Measurements from ENCODE around the gene MYBBP1A. TPM values are rescaled to one million over a fixed set of nuclear protein-coding genes. Genes with fewer than 3 reads are reported as not detected.

Gene MYBBP1A
- total RNA-seq, 3 donors from 2014 or later: 261 to 278 (median 263) TPM

- Mint-ChIP-seq H3K4me3 (no peak overlapping the region), H3K36me3 (ENCODE audit: insufficient read depth) (no peaks in the 10 kb centered on the region), H3K4me1 (ENCODE audit: low read depth) (no peaks in the 10 kb centered on the region), H3K9me3 (no peaks in the 10 kb centered on the region), H3K27me3 (ENCODE audit: low read depth) (no peaks in the 10 kb centered on the region)
- DNase-seq (no peak), ATAC-seq (no peak)
These were observed 34.9 kb downstream of the MYBBP1A start for GRCh38 chr17:4520060-4520893.

GRCh38 chr17:4519361-4519788 lies 35.8 kb downstream of the MYBBP1A start:
- ATAC-seq (no peak), DNase-seq (no peak)
- Mint-ChIP-seq H3K4me1 (ENCODE audit: low read depth) (no peaks in the 10 kb centered on the region), H3K27me3 (ENCODE audit: low read depth) (no peaks in the 10 kb centered on the region), H3K36me3 (ENCODE audit: insufficient read depth) (no peaks in the 10 kb centered on the region), H3K4me3 (no peak overlapping the region), H3K9me3 (no peaks in the 10 kb centered on the region)

DNA sequence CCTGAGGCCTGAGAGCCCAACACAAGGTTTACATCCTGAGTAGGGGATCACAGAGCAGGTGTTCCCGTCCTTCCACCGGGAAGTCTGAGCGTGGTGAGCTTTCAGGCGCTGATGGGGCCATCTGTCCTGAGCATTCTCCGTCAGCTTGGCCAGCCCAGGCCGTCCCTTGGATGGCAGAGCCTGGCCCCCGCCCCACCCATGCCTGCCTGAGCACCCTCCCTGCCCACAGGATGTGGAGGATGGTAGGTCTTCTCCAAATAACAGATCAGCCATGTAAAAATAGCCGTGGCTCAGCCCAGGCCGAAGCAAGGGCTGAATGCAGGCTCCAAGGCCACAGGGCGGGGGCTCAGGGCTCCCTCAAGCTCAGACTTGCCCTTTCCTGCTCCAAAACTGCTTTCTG lies 36.3 kb downstream of the MYBBP1A start:
- ATAC-seq: no peak
- Mint-ChIP-seq H3K36me3 (ENCODE audit: insufficient read depth) (no peaks in the 10 kb centered on the region), H3K27me3 (ENCODE audit: low read depth) (no peaks in the 10 kb centered on the region), H3K9me3 (no peaks in the 10 kb centered on the region), H3K4me3 (no peak overlapping the region), H3K4me1 (ENCODE audit: low read depth) (no peaks in the 10 kb centered on the region)
- DNase-seq: no peak

DNA sequence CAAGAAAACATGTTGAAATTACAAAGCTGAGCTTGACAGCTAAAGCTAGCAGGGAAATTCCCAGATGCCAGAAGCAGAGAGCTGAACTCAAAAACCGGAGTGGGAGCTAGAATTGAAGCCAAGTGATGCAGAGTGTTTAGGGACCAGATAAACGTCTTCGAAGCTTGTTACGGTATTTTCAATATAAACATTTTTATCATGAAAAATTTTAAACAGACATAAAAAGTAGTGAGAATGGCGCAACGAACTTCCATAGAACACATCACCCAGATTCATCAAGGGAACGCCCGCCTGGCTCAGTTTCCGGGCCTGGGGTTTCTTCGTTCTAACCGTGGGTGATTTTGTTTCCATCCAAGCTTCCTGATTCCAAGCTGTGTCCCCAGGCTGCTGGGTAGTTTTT lies 38.4 kb downstream of the MYBBP1A start:
- ATAC-seq (no peak), DNase-seq (no peak)
- no peak overlapping the region for H3K4me3 Mint-ChIP-seq
- no peaks in the 10 kb centered on the region for H3K4me1 Mint-ChIP-seq (ENCODE audit: low read depth)
- H3K27me3 Mint-ChIP-seq (ENCODE audit: low read depth): no peaks in the 10 kb centered on the region
- H3K9me3 Mint-ChIP-seq: no peaks in the 10 kb centered on the region
- no peaks in the 10 kb centered on the region for H3K36me3 Mint-ChIP-seq (ENCODE audit: insufficient read depth)

GRCh38 chr17:4515501-4515900 lies 39.7 kb downstream of the MYBBP1A start:
- no peak for DNase-seq
- no peak overlapping the region for H3K4me3 Mint-ChIP-seq
- no peaks in the 10 kb centered on the region for H3K9me3 Mint-ChIP-seq
- H3K36me3 Mint-ChIP-seq (ENCODE audit: insufficient read depth): no peaks in the 10 kb centered on the region
- H3K27me3 Mint-ChIP-seq (ENCODE audit: low read depth): no peaks in the 10 kb centered on the region
- H3K4me1 Mint-ChIP-seq (ENCODE audit: low read depth): no peaks in the 10 kb centered on the region
- no peak for ATAC-seq

- ATAC-seq (no peak), DNase-seq (no peak)
- no peaks in the 10 kb centered on the region for H3K27me3 Mint-ChIP-seq (ENCODE audit: low read depth)
- H3K9me3 Mint-ChIP-seq: no peaks in the 10 kb centered on the region
- H3K36me3 Mint-ChIP-seq (ENCODE audit: insufficient read depth): no peaks in the 10 kb centered on the region
- H3K4me3 Mint-ChIP-seq: no peak overlapping the region
- H3K4me1 Mint-ChIP-seq (ENCODE audit: low read depth): peaks cover under 1% of the 10 kb centered on the region
These were observed 40.4 kb downstream of the MYBBP1A start for GRCh38 chr17:4514779-4515178.

GRCh38 chr17:4514206-4514605 lies 41.0 kb downstream of the MYBBP1A start:
- H3K4me1 Mint-ChIP-seq (ENCODE audit: low read depth): peaks cover 6% of the 10 kb centered on the region
- no peak overlapping the region for H3K4me3 Mint-ChIP-seq
- ATAC-seq: no peak
- H3K9me3 Mint-ChIP-seq: no peaks in the 10 kb centered on the region
- H3K36me3 Mint-ChIP-seq (ENCODE audit: insufficient read depth): no peaks in the 10 kb centered on the region
- no peak for DNase-seq
- H3K27me3 Mint-ChIP-seq (ENCODE audit: low read depth): no peaks in the 10 kb centered on the region

DNA sequence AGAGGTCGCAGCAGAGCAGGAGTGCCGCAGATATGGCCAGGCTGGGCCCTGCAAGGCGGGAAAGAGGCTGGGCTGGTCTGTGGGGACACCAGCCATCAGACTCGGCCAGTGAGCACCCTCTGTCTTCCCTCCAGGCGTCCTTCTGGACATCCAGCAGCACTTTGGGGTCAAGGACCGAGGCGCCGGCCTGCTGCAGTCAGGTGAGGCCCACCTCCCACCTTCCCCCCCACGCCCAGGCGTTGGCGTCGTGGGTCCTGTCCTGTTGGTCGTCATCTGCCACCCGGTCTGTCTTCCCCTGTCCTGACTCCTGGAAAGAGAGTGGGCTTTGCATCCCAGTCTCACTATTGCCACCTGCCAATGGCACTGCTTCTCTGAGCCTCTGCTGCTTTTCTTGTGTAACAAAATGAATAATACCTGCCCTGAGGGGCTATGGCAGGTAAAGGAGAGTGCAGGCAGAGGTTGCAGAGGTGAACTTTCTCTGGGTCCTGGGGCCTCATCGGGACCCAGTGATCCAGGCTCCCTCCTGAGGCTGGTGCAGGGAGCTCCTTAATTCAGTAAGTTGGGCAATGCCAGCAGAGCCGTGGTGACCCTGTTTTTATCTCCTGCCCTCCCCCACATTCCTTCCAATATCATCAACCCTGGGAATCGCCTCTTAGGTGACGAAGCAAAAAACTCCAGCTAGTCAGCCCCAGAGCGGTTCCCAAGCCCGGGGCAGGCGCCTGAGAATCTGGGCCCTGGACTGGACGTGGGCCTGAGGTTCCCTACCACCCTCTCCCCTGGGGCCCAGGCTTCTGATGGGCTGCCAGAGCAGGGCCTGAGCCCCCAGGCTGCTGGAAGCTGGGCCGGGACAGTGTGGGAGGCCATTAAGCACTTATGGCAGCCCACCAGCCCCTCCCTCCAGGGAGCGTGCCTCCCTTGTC lies 41.8 kb downstream of the MYBBP1A start:
- H3K36me3 Mint-ChIP-seq (ENCODE audit: insufficient read depth): no peaks in the 10 kb centered on the region
- ATAC-seq (no peak), DNase-seq (no peak)
- no peaks in the 10 kb centered on the region for H3K27me3 Mint-ChIP-seq (ENCODE audit: low read depth)
- H3K4me1 Mint-ChIP-seq (ENCODE audit: low read depth): peaks cover 14% of the 10 kb centered on the region
- H3K4me3 Mint-ChIP-seq: no peak overlapping the region
- H3K9me3 Mint-ChIP-seq: no peaks in the 10 kb centered on the region

DNA sequence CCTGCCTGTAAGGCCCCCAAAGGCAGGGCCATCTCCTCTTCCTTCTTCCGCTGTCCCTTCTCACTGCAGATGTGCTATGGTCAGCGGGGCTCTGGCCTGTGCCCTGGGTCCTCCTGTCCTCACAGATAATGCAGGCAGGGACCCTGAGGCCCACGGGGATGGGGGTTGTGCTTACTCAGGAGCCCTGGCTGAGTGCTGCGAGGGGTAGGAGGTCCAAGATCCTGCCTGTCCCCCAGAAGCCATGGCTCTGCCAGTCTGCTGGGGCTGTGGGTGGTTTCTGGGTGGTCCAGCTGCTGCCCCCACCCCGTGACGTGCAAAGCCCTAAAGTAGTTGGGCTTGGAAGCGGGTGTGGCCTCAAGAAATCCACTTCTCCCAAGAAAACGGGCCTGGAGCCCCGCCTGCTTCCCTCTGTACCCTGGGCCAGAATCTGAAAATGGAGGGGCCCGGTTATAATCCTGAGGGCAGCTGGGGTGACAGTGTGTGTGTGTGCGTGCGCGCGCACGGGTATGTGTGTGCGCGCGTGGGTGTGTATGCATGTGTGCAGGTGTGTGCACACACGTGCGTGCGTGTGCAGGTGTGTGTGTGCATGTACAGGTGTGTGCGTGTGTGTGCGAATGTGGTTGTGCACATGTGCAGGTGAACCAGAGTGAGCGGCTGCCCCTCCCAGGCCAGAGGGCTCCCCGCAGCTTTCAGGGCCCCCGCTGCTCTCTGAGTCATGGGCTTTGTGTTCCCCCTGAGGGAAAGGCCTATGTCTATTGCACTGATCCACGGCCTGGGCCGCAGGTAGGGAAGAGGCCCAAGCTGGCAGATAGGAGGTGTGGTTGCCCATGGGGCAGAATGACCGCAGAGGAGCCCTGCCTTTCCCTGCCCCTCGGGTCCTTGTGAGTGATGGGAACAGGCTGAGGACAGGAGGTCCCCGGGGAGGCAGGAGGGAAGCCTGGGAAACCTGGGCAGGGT lies 42.8 kb downstream of the MYBBP1A start:
- no peaks in the 10 kb centered on the region for H3K36me3 Mint-ChIP-seq (ENCODE audit: insufficient read depth)
- H3K4me3 Mint-ChIP-seq: no peak overlapping the region
- DNase-seq: no peak
- H3K4me1 Mint-ChIP-seq (ENCODE audit: low read depth): peaks cover 15% of the 10 kb centered on the region
- no peak for ATAC-seq
- H3K9me3 Mint-ChIP-seq: no peaks in the 10 kb centered on the region
- H3K27me3 Mint-ChIP-seq (ENCODE audit: low read depth): no peaks in the 10 kb centered on the region

- ATAC-seq (no peak), DNase-seq (no peak)
- H3K9me3 Mint-ChIP-seq: no peaks in the 10 kb centered on the region
- no peaks in the 10 kb centered on the region for H3K36me3 Mint-ChIP-seq (ENCODE audit: insufficient read depth)
- H3K4me1 Mint-ChIP-seq (ENCODE audit: low read depth): peaks cover 15% of the 10 kb centered on the region
- H3K4me3 Mint-ChIP-seq: no peak overlapping the region
- no peaks in the 10 kb centered on the region for H3K27me3 Mint-ChIP-seq (ENCODE audit: low read depth)
These were observed 43.8 kb downstream of the MYBBP1A start for GRCh38 chr17:4511199-4511932.

DNA sequence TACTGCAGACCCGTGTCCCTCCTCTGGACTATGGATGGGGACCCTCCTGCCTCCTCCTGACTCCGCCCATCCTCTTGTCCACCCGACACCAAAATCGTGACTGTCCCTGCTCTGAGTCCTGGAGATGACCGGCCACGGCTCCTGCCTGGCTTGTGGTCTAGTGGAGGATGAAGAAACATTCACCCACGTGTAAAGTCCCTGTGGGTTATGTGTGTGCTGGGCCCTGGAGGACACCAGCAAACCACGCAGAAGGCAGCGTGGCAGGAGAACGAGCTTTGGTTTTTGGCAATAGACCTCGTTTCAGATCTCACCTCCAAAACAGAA lies 44.6 kb downstream of the MYBBP1A start:
- Mint-ChIP-seq H3K27me3 (ENCODE audit: low read depth) (no peaks in the 10 kb centered on the region), H3K4me3 (no peak overlapping the region), H3K36me3 (ENCODE audit: insufficient read depth) (no peaks in the 10 kb centered on the region), H3K4me1 (ENCODE audit: low read depth) (peaks cover 15% of the 10 kb centered on the region), H3K9me3 (no peaks in the 10 kb centered on the region)
- no peak for ATAC-seq
- no peak for DNase-seq

DNA sequence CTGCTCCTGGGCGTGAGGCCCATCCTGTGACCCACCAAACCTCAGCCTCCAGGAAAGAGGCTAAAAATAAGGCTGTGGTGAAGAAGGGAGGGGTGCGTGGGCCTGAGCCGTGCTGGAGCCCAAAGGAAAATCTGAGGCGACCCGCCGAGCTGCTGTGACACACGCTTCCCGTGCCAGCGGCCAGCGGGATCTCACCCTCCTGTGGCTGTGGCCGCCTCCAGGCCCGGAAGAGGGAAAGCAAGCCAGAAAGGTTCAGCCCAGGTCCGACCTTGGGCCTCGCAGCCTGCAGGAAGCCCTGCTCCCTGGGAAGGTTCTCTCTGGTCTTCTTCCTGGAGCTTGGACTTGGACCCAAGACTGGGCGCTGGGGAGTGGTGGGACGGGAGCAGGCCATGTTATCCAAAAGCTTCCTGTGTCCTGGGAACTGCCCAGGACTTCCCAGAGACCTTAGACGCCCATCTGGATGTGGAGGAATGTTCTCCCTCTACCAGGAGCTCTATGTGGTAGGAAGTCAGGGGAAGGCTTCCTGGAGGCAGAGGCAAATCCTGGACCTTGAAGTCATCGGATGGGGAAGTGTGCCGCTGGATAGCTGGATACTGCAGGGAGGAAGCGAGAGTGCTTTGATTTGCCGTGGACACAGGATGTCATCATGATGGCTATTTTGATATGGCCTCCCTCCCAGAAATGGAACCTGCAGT lies 45.1 kb downstream of the MYBBP1A start:
- Mint-ChIP-seq H3K9me3 (no peaks in the 10 kb centered on the region), H3K36me3 (ENCODE audit: insufficient read depth) (no peaks in the 10 kb centered on the region), H3K4me1 (ENCODE audit: low read depth) (peaks cover 15% of the 10 kb centered on the region), H3K27me3 (ENCODE audit: low read depth) (peaks cover under 1% of the 10 kb centered on the region), H3K4me3 (no peak overlapping the region)
- ATAC-seq (no peak), DNase-seq (no peak)

DNA sequence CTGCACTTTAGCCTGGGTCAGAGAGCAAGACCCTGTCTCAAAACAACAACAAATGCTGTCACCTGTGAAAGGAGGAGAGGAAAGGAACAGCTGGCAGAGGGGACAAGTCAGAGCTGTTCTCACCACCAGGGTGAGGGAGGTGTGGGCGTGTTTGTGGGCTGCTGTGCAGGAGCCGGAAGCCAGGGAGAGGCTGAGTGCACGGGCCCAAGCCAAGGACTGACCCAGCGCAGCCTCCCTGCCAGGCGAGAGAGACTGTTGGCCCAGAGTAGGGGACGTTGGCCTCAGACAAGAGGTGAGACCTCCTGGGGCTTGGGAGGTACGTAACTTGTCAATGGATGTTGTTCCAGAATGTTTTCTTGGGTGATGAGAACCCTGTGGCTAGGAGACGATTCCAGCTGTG lies 45.8 kb downstream of the MYBBP1A start:
- Mint-ChIP-seq H3K4me3 (no peak overlapping the region), H3K9me3 (no peaks in the 10 kb centered on the region), H3K36me3 (ENCODE audit: insufficient read depth) (no peaks in the 10 kb centered on the region), H3K4me1 (ENCODE audit: low read depth) (peaks cover 22% of the 10 kb centered on the region), H3K27me3 (ENCODE audit: low read depth) (peaks cover 4% of the 10 kb centered on the region)
- peak; percentile 58 to 77 for ATAC-seq
- no peak for DNase-seq
